ENCODE data around the gene PPT1.

DNA sequence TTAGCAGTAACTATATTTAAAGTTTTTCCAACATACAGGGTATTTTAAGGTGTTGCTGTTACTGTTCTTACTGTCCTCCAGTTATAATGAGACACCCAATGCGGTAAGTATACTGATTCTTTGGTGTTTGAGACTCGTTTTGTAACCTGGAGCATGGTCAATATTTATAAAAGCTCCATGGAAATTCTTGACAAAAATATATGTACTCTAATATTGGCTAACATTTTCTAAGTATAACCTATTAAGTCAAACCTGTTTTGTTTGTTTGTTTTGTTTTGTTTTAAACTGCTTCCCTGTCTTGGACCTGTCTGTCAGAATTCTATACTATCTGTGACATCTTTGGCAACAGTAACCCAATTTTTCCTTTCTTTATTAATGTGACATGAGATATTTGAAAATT, 72.4 kb downstream of the PPT1 start:
- TF ChIP-seq, protein P1, sequence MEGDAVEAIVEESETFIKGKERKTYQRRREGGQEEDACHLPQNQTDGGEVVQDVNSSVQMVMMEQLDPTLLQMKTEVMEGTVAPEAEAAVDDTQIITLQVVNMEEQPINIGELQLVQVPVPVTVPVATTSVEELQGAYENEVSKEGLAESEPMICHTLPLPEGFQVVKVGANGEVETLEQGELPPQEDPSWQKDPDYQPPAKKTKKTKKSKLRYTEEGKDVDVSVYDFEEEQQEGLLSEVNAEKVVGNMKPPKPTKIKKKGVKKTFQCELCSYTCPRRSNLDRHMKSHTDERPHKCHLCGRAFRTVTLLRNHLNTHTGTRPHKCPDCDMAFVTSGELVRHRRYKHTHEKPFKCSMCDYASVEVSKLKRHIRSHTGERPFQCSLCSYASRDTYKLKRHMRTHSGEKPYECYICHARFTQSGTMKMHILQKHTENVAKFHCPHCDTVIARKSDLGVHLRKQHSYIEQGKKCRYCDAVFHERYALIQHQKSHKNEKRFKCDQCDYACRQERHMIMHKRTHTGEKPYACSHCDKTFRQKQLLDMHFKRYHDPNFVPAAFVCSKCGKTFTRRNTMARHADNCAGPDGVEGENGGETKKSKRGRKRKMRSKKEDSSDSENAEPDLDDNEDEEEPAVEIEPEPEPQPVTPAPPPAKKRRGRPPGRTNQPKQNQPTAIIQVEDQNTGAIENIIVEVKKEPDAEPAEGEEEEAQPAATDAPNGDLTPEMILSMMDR (IDR thresholded peaks at IDR 0.05), result no peak
- no peak for TF ChIP-seq EP300 (IDR thresholded peaks at IDR 0.05)

All from stomach (tissue), 4 donors.